Neural progenitor cell (in vitro differentiated cells): ENCODE data around the gene YTHDF1. TPM values are rescaled to one million over a fixed set of nuclear protein-coding genes. Genes with fewer than 3 reads are reported as not detected.

ENCODE experiments used
- DNase-seq: peaks from one replicate; pipeline ENCODE4 v3.0.0-alpha.2; 2016; ENCODE audit warnings: low spot score
- H2AFZ ChIP-seq: fragments of 200-600 bp; sonication (generic); replicated peaks from 2 replicates; pipeline ENCODE4 v1.6.1; 2016; ENCODE audit warnings: antibody characterized with exemption
- H3F3A ChIP-seq: fragments of 200-600 bp; sonication (generic); 2 replicates; pipeline ENCODE4 v1.6.1; 2016; ENCODE audit warnings: antibody characterized with exemption, low read depth
- H3K27ac ChIP-seq: fragments of 200-600 bp; sonication (generic); 2 replicates; pipeline ENCODE4 v1.5.1; 2016; ENCODE audit warnings: mild to moderate bottlenecking
- H3K27me3 ChIP-seq: fragments of 200-600 bp; sonication (generic); 2 replicates; pipeline ENCODE4 v1.6.1; 2016; ENCODE audit warnings: mild to moderate bottlenecking, moderate library complexity
- H3K36me3 ChIP-seq: fragments of 200-600 bp; sonication (generic); 2 replicates; pipeline ENCODE4 v1.5.1; 2016
- H3K4me1 ChIP-seq: fragments of 200-600 bp; sonication (generic); 2 replicates; pipeline ENCODE4 v1.6.1; 2016; ENCODE audit warnings: mixed run types
- H3K4me2 ChIP-seq: fragments of 200-600 bp; sonication (generic); 2 replicates; pipeline ENCODE4 v1.6.1; 2016
- H3K4me3 ChIP-seq: fragments of 200-600 bp; sonication (generic); 2 replicates; pipeline ENCODE4 v1.5.1; 2016
- H3K79me2 ChIP-seq: fragments of 200-600 bp; sonication (generic); 2 replicates; pipeline ENCODE4 v1.6.1; 2016; ENCODE audit warnings: low read depth
- H3K9ac ChIP-seq: fragments of 200-600 bp; sonication (generic); 2 replicates; pipeline ENCODE4 v1.6.1; 2016
- H3K9me3 ChIP-seq: fragments of 200-600 bp; sonication (generic); 2 replicates; pipeline ENCODE4 v1.5.1; 2016; ENCODE audit warnings: low read depth
- H4K20me1 ChIP-seq: fragments of 200-600 bp; sonication (generic); 2 replicates; pipeline ENCODE4 v1.6.1; 2016; ENCODE audit warnings: low read depth
- H3K27ac Mint-ChIP-seq: 3 replicates; pipeline ENCODE4 v1.8.0; 2021; ENCODE audit warnings: mixed read lengths
- H3K27me3 Mint-ChIP-seq: 2 replicates; pipeline ENCODE4 v1.8.0; 2022; ENCODE audit warnings: low read depth, mild to moderate bottlenecking, inconsistent platforms, moderate library complexity, mixed read lengths; ENCODE audit not compliant: insufficient read depth
- H3K36me3 Mint-ChIP-seq: 3 replicates; pipeline ENCODE4 v1.8.0; 2021; ENCODE audit warnings: mixed read lengths
- H3K4me1 Mint-ChIP-seq: 3 replicates; pipeline ENCODE4 v1.8.0; 2021; ENCODE audit warnings: mixed read lengths
- H3K4me3 Mint-ChIP-seq: 3 replicates; pipeline ENCODE4 v1.8.0; 2021; ENCODE audit warnings: mild to moderate bottlenecking, moderate library complexity, mixed read lengths
- H3K9me3 Mint-ChIP-seq: 3 replicates; pipeline ENCODE4 v1.8.0; 2020; ENCODE audit warnings: mixed read lengths
- CTCF ChIP-seq: fragments of 200-600 bp; sonication (generic); IDR thresholded peaks from 2 replicates; pipeline ENCODE4 v1.5.1; 2017; ENCODE audit warnings: antibody characterized with exemption, mild to moderate bottlenecking
- EZH2 ChIP-seq: fragments of 200-600 bp; sonication (generic); IDR thresholded peaks from 2 replicates; pipeline ENCODE4 v1.6.1; 2017; ENCODE audit warnings: antibody characterized with exemption, mild to moderate bottlenecking, moderate library complexity
- EZH2phosphoT487 ChIP-seq: fragments of 200-600 bp; sonication (generic); IDR thresholded peaks from 2 replicates; pipeline ENCODE4 v1.6.1; 2017; ENCODE audit warnings: antibody characterized with exemption
- total RNA-seq: library from RNA; depleted of rRNA; stranded (reverse); fragments of >200 nt; gene quantifications from 2 replicates; pipeline ENCODE4 v1.2.3, GENCODE V29; 2015; ENCODE audit warnings: low replicate concordance

Gene YTHDF1
- total RNA-seq, 1 donor from 2014 or later: 28.1 TPM

- peaks cover 64% of the 10 kb centered on the region for H3K4me1 Mint-ChIP-seq
- Histone ChIP-seq H4K20me1 (peaks cover 6% of the 10 kb centered on the region), H3K4me1 (peaks cover 40% of the 10 kb centered on the region), H3K36me3 (no peaks in the 10 kb centered on the region), H3K4me2 (no peak overlapping the region), H3K9ac (no peak overlapping the region), H3F3A (peaks cover 47% of the 10 kb centered on the region), H3K27me3 (peaks cover 26% of the 10 kb centered on the region), H2AFZ (no peak overlapping the region), H3K9me3 (no peaks in the 10 kb centered on the region), H3K27ac (no peak overlapping the region), H3K4me3 (no peak overlapping the region), H3K79me2 (no peaks in the 10 kb centered on the region)
- peaks cover 4% of the 10 kb centered on the region for H3K36me3 Mint-ChIP-seq
- H3K4me3 Mint-ChIP-seq: peak overlapping the region; percentile 9
- TF ChIP-seq EZH2phosphoT487 (no peak), CTCF (no peak), EZH2 (no peak)
- H3K27ac Mint-ChIP-seq: no peak overlapping the region
- H3K27me3 Mint-ChIP-seq: peaks cover 17% of the 10 kb centered on the region
- DNase-seq: no peak
- H3K9me3 Mint-ChIP-seq: no peaks in the 10 kb centered on the region
Observed at GRCh38 chr20:63257629-63258028, 41.7 kb upstream of the YTHDF1 start.

- peaks cover 4% of the 10 kb centered on the region for H3K36me3 Mint-ChIP-seq
Observed at GRCh38 chr20:63256954-63257353, 41.0 kb upstream of the YTHDF1 start.

GRCh38 chr20:63255931-63256704 lies 40.2 kb upstream of the YTHDF1 start:
- H3K36me3 Mint-ChIP-seq: peaks cover 4% of the 10 kb centered on the region
- no peak overlapping the region for H3K4me2 ChIP-seq
- H4K20me1 ChIP-seq: peaks cover 15% of the 10 kb centered on the region
- H3K4me1 ChIP-seq: peaks cover 36% of the 10 kb centered on the region
- H3F3A ChIP-seq: peaks cover 48% of the 10 kb centered on the region
- no peaks in the 10 kb centered on the region for H3K36me3 ChIP-seq
- H3K27ac Mint-ChIP-seq: no peak overlapping the region
- H2AFZ ChIP-seq: no peak overlapping the region
- H3K9me3 ChIP-seq: no peaks in the 10 kb centered on the region
- H3K4me3 ChIP-seq: no peak overlapping the region
- peaks cover 19% of the 10 kb centered on the region for H3K27me3 Mint-ChIP-seq
- no peak overlapping the region for H3K9ac ChIP-seq
- DNase-seq: no peak
- H3K27me3 ChIP-seq: peaks cover 26% of the 10 kb centered on the region
- peaks cover 62% of the 10 kb centered on the region for H3K4me1 Mint-ChIP-seq
- no peaks in the 10 kb centered on the region for H3K79me2 ChIP-seq
- peak overlapping the region; percentile 71 for H3K4me3 Mint-ChIP-seq
- H3K9me3 Mint-ChIP-seq: peaks cover under 1% of the 10 kb centered on the region
- no peak for TF ChIP-seq EZH2phosphoT487
- no peak for TF ChIP-seq EZH2
- TF ChIP-seq CTCF: no peak
- H3K27ac ChIP-seq: no peak overlapping the region

More at GRCh38 chr20:63256954-63257353, 41.0 kb upstream of the YTHDF1 start:
- Histone ChIP-seq H3K79me2 (no peaks in the 10 kb centered on the region), H2AFZ (no peak overlapping the region), H3K4me3 (no peak overlapping the region), H3K4me1 (peaks cover 44% of the 10 kb centered on the region), H3K27ac (no peak overlapping the region), H3K27me3 (peaks cover 26% of the 10 kb centered on the region), H3K9ac (no peak overlapping the region), H3F3A (peaks cover 54% of the 10 kb centered on the region), H3K9me3 (no peaks in the 10 kb centered on the region), H3K36me3 (no peaks in the 10 kb centered on the region), H4K20me1 (peaks cover 12% of the 10 kb centered on the region), H3K4me2 (no peak overlapping the region)
- H3K27ac Mint-ChIP-seq: peak overlapping the region; percentile 10
- no peak for DNase-seq
- H3K4me1 Mint-ChIP-seq: peaks cover 64% of the 10 kb centered on the region
- TF ChIP-seq CTCF (no peak), EZH2phosphoT487 (no peak), EZH2 (no peak)
- peak overlapping the region; percentile 4 for H3K4me3 Mint-ChIP-seq
- H3K9me3 Mint-ChIP-seq: no peaks in the 10 kb centered on the region
- peaks cover 19% of the 10 kb centered on the region for H3K27me3 Mint-ChIP-seq
